Loucy (cell line): Measurements from ENCODE around the gene RNU6-9.

Source experiments
- H2AFZ ChIP-seq: fragments of 200-600 bp; sonication (generic); 2 replicates; pipeline ENCODE4 v1.6.0; 2016; ENCODE audit warnings: antibody characterized with exemption, mild to moderate bottlenecking, low read length, moderate library complexity
- H3F3A ChIP-seq: fragments of 200-600 bp; 2 replicates; pipeline ENCODE4 v1.6.0; 2016; ENCODE audit warnings: antibody characterized with exemption, low read depth, mild to moderate bottlenecking
- H3K27me3 ChIP-seq: fragments of 200-600 bp; sonication (generic); 2 replicates; pipeline ENCODE4 v1.6.1; 2014; ENCODE audit warnings: low read length, mild to moderate bottlenecking; ENCODE audit not compliant: insufficient read depth, poor library complexity, severe bottlenecking
- H3K36me3 ChIP-seq: fragments of 200-600 bp; sonication (generic); 2 replicates; pipeline ENCODE4 v1.6.1; 2016; ENCODE audit warnings: low read length; ENCODE audit not compliant: insufficient read depth
- H3K4me1 ChIP-seq: fragments of 200-600 bp; sonication (generic); 2 replicates; pipeline ENCODE4 v1.5.1; 2014; ENCODE audit warnings: low read length, mild to moderate bottlenecking; ENCODE audit not compliant: insufficient read depth, poor library complexity, severe bottlenecking
- H3K4me2 ChIP-seq: fragments of 200-600 bp; sonication (generic); 2 replicates; pipeline ENCODE4 v1.6.0; 2014; ENCODE audit warnings: antibody characterized with exemption, low read length, low read depth, mild to moderate bottlenecking; ENCODE audit not compliant: poor library complexity, severe bottlenecking
- H3K4me3 ChIP-seq: fragments of 200-600 bp; sonication (generic); 2 replicates; pipeline ENCODE4 v1.5.1; 2014; ENCODE audit warnings: low read length, mild to moderate bottlenecking, mixed read lengths; ENCODE audit not compliant: poor library complexity, severe bottlenecking
- H3K79me2 ChIP-seq: fragments of 200-600 bp; sonication (generic); 2 replicates; pipeline ENCODE4 v1.6.1; 2014; ENCODE audit warnings: low read length; ENCODE audit not compliant: insufficient read depth
- H3K9ac ChIP-seq: fragments of 200-600 bp; sonication (generic); 2 replicates; pipeline ENCODE4 v1.6.0; 2014; ENCODE audit warnings: mild to moderate bottlenecking, low read depth, low read length, moderate library complexity; ENCODE audit not compliant: poor library complexity, severe bottlenecking
- H3K9me2 ChIP-seq: fragments of 200-600 bp; sonication (generic); replicated peaks from 2 replicates; pipeline ENCODE4 v1.6.1; 2016; ENCODE audit warnings: low read depth, low read length, mixed read lengths
- H3K9me3 ChIP-seq: fragments of 200-600 bp; sonication (generic); 2 replicates; pipeline ENCODE4 v1.6.1; 2014; ENCODE audit warnings: mild to moderate bottlenecking, antibody characterized with exemption, low read length, low read depth; ENCODE audit not compliant: insufficient read depth
- H4K20me1 ChIP-seq: fragments of 200-600 bp; sonication (generic); 2 replicates; pipeline ENCODE4 v1.6.0; 2014; ENCODE audit warnings: antibody characterized with exemption, low read length, mild to moderate bottlenecking; ENCODE audit not compliant: insufficient read depth, poor library complexity, severe bottlenecking
- CTCF ChIP-seq: fragments of 200-600 bp; sonication (generic); conservative IDR thresholded peaks from 2 replicates; pipeline ENCODE4 v1.5.1; 2014; ENCODE audit warnings: mild to moderate bottlenecking, antibody characterized with exemption, low read length
- EZH2phosphoT487 ChIP-seq: fragments of 200-600 bp; IDR thresholded peaks from 2 replicates; pipeline ENCODE4 v1.6.1; 2018; ENCODE audit warnings: antibody characterized with exemption, mild to moderate bottlenecking, moderate library complexity, borderline replicate concordance

The RNU6-9 gene

DNA sequence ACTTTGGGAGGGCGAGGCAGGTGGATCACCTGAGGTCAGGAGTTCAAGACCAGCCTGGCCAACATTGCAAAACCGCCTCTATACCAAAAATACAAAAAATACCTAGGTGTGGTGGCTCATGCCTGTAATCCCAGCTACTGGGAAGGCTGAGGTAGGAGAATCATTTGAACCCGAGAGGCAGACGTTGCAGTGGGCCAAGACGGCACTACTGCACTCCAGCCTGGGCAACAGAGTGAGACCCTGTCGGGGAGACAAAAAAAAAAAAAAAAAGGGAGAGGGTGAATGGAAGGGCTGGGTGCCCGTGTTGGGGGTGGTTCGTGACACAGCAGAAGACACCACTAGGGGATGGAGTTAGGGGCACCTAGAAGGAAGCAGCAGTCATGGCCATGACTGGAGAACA, 23.0 kb upstream of the RNU6-9 start:
- H3K27me3 ChIP-seq: no peaks in the 10 kb centered on the region
- H3F3A ChIP-seq: no peaks in the 10 kb centered on the region; the same call in 1 of the 2 replicates
- TF ChIP-seq CTCF (no peak), EZH2phosphoT487 (no peak)
- no peaks in the 10 kb centered on the region for H3K79me2 ChIP-seq
- no peaks in the 10 kb centered on the region for H3K4me1 ChIP-seq
- no peak overlapping the region for H3K4me2 ChIP-seq
- H4K20me1 ChIP-seq: no peaks in the 10 kb centered on the region
- no peak overlapping the region for H3K9ac ChIP-seq
- H3K4me3 ChIP-seq: no peak overlapping the region
- H3K36me3 ChIP-seq: no peaks in the 10 kb centered on the region; the same call in 1 of the 2 replicates
- H2AFZ ChIP-seq: no peak overlapping the region
- no peaks in the 10 kb centered on the region for H3K9me3 ChIP-seq
- no peaks in the 10 kb centered on the region for H3K9me2 ChIP-seq

GRCh38 chr19:870963-871401, 22.3 kb upstream of the RNU6-9 start:
- H4K20me1 ChIP-seq: no peaks in the 10 kb centered on the region
- H3K36me3 ChIP-seq: no peaks in the 10 kb centered on the region; the same call in 1 of the 2 replicates

DNA sequence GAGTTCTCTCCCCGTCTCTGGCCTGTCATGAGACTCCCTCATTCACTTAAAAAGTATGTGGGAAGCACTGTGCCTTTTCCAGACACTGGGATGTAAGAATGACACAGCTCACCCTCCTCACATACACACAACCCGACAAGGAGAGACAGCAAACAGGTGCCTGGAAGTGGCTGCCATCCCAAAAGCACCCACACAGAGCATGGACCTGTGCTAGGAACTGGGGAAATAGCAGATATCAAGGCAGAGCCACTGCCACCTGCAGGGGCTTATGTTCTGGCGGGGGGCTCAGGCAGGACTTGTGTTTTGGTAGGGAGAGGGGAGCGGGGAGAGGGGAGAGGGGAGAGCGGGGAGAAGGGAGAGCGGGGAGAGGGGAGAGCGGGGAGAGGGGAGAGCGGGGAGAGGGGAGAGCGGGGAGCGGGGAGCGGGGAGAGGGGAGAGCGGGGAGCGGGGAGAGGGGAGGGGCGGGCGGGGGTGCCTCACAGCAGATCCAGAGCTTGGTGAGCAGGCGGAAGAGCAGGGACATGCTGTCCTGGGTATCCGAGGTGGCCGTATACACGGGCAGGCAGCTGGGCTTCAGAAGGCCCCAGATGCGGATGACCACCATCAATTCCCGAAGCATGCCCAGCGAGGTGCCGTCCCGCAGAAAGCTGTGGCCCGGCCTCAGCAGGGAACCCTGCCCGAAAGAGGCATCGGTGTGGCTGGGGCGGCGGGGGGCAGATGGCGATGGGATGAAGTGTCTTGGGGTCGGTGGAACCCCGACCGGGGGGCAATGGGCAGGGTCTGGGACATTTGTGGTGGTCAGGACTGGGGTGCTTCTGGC, 21.6 kb upstream of the RNU6-9 start:
- Histone ChIP-seq H3K9ac (no peak overlapping the region), H3F3A (no peaks in the 10 kb centered on the region; the same call in 1 of the 2 replicates), H3K9me2 (no peaks in the 10 kb centered on the region), H2AFZ (no peak overlapping the region), H3K4me3 (no peak overlapping the region), H3K9me3 (no peaks in the 10 kb centered on the region), H3K4me1 (no peaks in the 10 kb centered on the region), H4K20me1 (no peaks in the 10 kb centered on the region), H3K27me3 (no peaks in the 10 kb centered on the region), H3K4me2 (no peak overlapping the region), H3K79me2 (no peaks in the 10 kb centered on the region), H3K36me3 (no peaks in the 10 kb centered on the region; the same call in 1 of the 2 replicates)
- TF ChIP-seq CTCF (no peak), EZH2phosphoT487 (no peak)

More at GRCh38 chr19:870963-871401, 22.3 kb upstream of the RNU6-9 start:
- no peaks in the 10 kb centered on the region for H3K9me3 ChIP-seq
- H3K4me1 ChIP-seq: no peaks in the 10 kb centered on the region
- no peak for TF ChIP-seq EZH2phosphoT487
- TF ChIP-seq CTCF: no peak
- no peak overlapping the region for H3K4me2 ChIP-seq
- no peaks in the 10 kb centered on the region for H3K9me2 ChIP-seq
- H3K79me2 ChIP-seq: no peaks in the 10 kb centered on the region
- H3K27me3 ChIP-seq: no peaks in the 10 kb centered on the region
- H2AFZ ChIP-seq: no peak overlapping the region
- no peaks in the 10 kb centered on the region; the same call in 1 of the 2 replicates for H3F3A ChIP-seq
- no peak overlapping the region for H3K4me3 ChIP-seq
- H3K9ac ChIP-seq: no peak overlapping the region
